ENCODE data around the gene FRMD8. TPM values are rescaled to one million over a fixed set of nuclear protein-coding genes. Genes with fewer than 3 reads are reported as not detected.

Gene FRMD8
- total RNA-seq, 1 donor from 2014 or later, result 27.3 TPM

GRCh38 chr11:65376138-65376713 lies 10.2 kb upstream of the FRMD8 start:
- H3K4me3 Mint-ChIP-seq (ENCODE audit: low read depth), result no peak overlapping the region
- DNase-seq (ENCODE audit: low spot score, unreplicated experiment), result no peak
- no peaks in the 10 kb centered on the region for H3K27me3 Mint-ChIP-seq
- no peak overlapping the region for H3K27ac Mint-ChIP-seq
- no peaks in the 10 kb centered on the region for H3K36me3 Mint-ChIP-seq (ENCODE audit: insufficient read depth)
- no peaks in the 10 kb centered on the region for H3K9me3 Mint-ChIP-seq (ENCODE audit: low read depth)
- H3K4me1 Mint-ChIP-seq (ENCODE audit: low read depth), result peaks cover 21% of the 10 kb centered on the region
- no peak for TF ChIP-seq CTCF (IDR thresholded peaks at IDR 0.05; ENCODE audit: unreplicated experiment)

- H3K9me3 Mint-ChIP-seq (ENCODE audit: low read depth), result no peaks in the 10 kb centered on the region
- no peaks in the 10 kb centered on the region for H3K27me3 Mint-ChIP-seq
- TF ChIP-seq CTCF (IDR thresholded peaks at IDR 0.05; ENCODE audit: unreplicated experiment), result no peak
- peaks cover 21% of the 10 kb centered on the region for H3K4me1 Mint-ChIP-seq (ENCODE audit: low read depth)
- no peak overlapping the region for H3K4me3 Mint-ChIP-seq (ENCODE audit: low read depth)
- H3K36me3 Mint-ChIP-seq (ENCODE audit: insufficient read depth), result no peaks in the 10 kb centered on the region
- H3K27ac Mint-ChIP-seq, result no peak overlapping the region
- DNase-seq (ENCODE audit: low spot score, unreplicated experiment), result no peak
Observed at GRCh38 chr11:65377036-65377435, 9.4 kb upstream of the FRMD8 start.

- H3K9me3 Mint-ChIP-seq (ENCODE audit: low read depth), result no peaks in the 10 kb centered on the region
- peaks cover 23% of the 10 kb centered on the region for H3K4me1 Mint-ChIP-seq (ENCODE audit: low read depth)
- no peaks in the 10 kb centered on the region for H3K27me3 Mint-ChIP-seq
- DNase-seq (ENCODE audit: low spot score, unreplicated experiment), result no peak
- peak; percentile 41 for TF ChIP-seq CTCF (IDR thresholded peaks at IDR 0.05; ENCODE audit: unreplicated experiment)
- H3K36me3 Mint-ChIP-seq (ENCODE audit: insufficient read depth), result no peaks in the 10 kb centered on the region
- no peak overlapping the region for H3K27ac Mint-ChIP-seq
- no peak overlapping the region for H3K4me3 Mint-ChIP-seq (ENCODE audit: low read depth)
Observed at GRCh38 chr11:65377777-65378176, 8.7 kb upstream of the FRMD8 start.

GRCh38 chr11:65378208-65378927 lies 8.1 kb upstream of the FRMD8 start:
- Mint-ChIP-seq H3K36me3 (ENCODE audit: insufficient read depth) (no peaks in the 10 kb centered on the region), H3K27me3 (no peaks in the 10 kb centered on the region), H3K4me3 (ENCODE audit: low read depth) (no peak overlapping the region), H3K27ac (peak overlapping the region; percentile 62), H3K4me1 (ENCODE audit: low read depth) (peaks cover 27% of the 10 kb centered on the region), H3K9me3 (ENCODE audit: low read depth) (no peaks in the 10 kb centered on the region)
- no peak for TF ChIP-seq CTCF (IDR thresholded peaks at IDR 0.05; ENCODE audit: unreplicated experiment)
- no peak for DNase-seq (ENCODE audit: low spot score, unreplicated experiment)

GRCh38 chr11:65378928-65379638 lies 7.4 kb upstream of the FRMD8 start:
- Mint-ChIP-seq H3K27me3 (no peaks in the 10 kb centered on the region), H3K27ac (peak overlapping the region; percentile 62), H3K4me1 (ENCODE audit: low read depth) (peaks cover 31% of the 10 kb centered on the region), H3K9me3 (ENCODE audit: low read depth) (no peaks in the 10 kb centered on the region), H3K4me3 (ENCODE audit: low read depth) (no peak overlapping the region), H3K36me3 (ENCODE audit: insufficient read depth) (no peaks in the 10 kb centered on the region)
- no peak for DNase-seq (ENCODE audit: low spot score, unreplicated experiment)
- no peak for TF ChIP-seq CTCF (IDR thresholded peaks at IDR 0.05; ENCODE audit: unreplicated experiment)

All from progenitor cell of endocrine pancreas (in vitro differentiated cells).